ENCODE measurements around the gene C1GALT1C1L.

DNA sequence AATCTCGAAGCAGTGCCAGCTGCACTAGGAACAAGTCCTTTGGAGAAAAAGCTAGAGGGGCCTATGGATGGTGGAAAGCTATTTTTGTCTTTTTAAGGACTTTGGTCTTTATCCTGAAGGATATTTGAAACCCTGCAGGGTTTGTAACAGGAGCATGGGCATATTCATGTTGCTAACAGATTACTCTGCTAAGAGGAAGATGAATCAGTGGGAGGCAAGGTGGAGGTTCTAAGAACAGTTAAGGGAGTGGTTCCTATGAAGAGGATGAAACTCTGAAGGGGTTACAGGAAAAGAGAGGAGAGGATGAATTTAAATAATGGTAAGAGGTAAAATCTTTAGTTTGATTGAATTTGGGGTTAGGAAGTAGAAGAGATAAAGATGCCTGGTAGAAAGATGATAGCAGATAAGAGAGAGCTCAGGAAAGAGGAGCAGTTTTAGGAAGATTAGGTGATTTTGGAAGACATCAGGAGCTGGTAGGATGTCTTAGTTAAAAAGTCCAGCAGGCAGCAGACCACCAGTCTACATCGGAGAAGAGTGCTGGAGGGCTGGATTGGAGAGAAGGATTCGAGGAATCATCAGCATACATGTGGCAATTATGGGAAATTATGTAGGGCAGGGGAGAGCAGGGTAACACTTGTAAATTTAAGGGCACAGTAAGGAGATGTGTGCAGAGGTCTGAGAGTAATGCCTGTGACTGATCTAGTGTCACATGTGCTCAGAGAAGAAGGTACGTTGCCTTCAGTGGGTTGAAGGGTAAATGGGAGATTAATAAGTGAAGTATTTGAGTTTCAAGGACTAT, 39.3 kb upstream of the C1GALT1C1L start:
- no peak for TF ChIP-seq CTCF (IDR thresholded peaks at IDR 0.05)
- TF ChIP-seq POLR2A (IDR thresholded peaks at IDR 0.05), result no peak
